ENCODE results near the gene CACNB2.

Gene CACNB2

DNA sequence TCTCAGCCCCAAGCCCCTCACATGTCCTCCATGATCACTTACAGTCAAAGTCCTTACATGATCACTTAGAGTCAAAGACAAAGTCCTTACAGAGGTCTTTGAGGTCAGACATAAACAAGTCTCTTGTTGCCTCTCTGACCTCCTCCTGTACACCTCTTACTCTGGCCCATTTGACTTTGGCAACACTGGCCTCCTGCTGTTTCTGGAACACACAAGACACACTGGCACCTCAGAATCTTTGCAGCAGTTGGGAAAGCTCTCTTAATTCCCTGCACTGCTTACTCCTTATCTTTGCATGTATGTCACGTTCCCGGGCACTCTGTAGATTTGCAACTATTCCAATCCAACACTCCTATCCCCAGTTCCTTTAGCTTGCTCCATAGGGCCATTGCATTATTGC, 408.9 kb downstream of the CACNB2 start:
- POLR2A ChIA-PET (ENCODE audit: low non-redundant PET): no interaction called here
- DNase-seq (ENCODE audit: low spot score): no peak
- H3K27ac ChIP-seq: no peak overlapping the region
- TF ChIP-seq, protein P1, sequence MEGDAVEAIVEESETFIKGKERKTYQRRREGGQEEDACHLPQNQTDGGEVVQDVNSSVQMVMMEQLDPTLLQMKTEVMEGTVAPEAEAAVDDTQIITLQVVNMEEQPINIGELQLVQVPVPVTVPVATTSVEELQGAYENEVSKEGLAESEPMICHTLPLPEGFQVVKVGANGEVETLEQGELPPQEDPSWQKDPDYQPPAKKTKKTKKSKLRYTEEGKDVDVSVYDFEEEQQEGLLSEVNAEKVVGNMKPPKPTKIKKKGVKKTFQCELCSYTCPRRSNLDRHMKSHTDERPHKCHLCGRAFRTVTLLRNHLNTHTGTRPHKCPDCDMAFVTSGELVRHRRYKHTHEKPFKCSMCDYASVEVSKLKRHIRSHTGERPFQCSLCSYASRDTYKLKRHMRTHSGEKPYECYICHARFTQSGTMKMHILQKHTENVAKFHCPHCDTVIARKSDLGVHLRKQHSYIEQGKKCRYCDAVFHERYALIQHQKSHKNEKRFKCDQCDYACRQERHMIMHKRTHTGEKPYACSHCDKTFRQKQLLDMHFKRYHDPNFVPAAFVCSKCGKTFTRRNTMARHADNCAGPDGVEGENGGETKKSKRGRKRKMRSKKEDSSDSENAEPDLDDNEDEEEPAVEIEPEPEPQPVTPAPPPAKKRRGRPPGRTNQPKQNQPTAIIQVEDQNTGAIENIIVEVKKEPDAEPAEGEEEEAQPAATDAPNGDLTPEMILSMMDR (conservative IDR thresholded peaks at IDR 0.05; ENCODE audit: low read depth): no peak
- CTCF ChIA-PET: no interaction called here

DNA sequence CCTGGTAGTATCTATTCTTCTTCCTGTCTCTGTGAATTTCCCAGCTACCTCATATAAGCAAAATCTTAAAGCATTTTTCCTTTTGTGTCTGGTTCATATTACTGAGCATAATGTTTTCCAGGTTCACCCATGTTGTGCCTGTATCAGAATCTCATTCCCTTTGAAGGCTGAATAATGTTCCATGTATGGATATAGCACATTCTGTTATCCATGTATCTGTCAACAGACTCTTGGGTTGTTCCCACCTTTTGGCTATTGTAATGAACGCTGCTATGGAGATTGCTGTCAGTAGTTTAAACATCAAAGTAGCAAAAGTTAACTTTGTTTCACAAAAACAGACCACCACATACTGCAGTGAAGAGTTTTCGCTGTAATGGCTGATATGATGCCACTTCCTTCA, 411.2 kb downstream of the CACNB2 start:
- POLR2A ChIA-PET (ENCODE audit: low non-redundant PET): no interaction called here
- no peak overlapping the region for H3K27ac ChIP-seq
- no peak for DNase-seq (ENCODE audit: low spot score)
- TF ChIP-seq, protein P1 (conservative IDR thresholded peaks at IDR 0.05; ENCODE audit: low read depth): no peak
- CTCF ChIA-PET: no interaction called here

DNA sequence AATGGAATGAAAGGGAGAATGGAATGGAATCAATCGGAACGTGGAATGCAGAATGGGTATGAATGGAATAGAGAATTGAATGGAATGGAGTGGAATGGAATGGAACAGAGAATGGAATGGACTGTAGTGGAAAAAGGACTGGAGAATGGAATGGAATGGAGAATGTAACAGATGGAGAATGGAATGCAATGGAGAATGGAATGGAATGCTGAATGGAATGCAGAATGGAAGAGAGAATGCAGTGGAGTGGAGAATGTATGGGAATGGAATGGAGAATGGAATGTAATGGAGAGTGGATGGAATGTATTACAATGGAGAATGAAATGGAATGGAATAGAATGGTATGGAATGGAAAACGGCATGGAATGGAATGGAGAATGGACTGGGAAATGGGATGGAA, 414.3 kb downstream of the CACNB2 start:
- DNase-seq (ENCODE audit: low spot score): no peak
- TF ChIP-seq, protein P1 (conservative IDR thresholded peaks at IDR 0.05; ENCODE audit: low read depth): no peak
- CTCF ChIA-PET: no interaction called here

DNA sequence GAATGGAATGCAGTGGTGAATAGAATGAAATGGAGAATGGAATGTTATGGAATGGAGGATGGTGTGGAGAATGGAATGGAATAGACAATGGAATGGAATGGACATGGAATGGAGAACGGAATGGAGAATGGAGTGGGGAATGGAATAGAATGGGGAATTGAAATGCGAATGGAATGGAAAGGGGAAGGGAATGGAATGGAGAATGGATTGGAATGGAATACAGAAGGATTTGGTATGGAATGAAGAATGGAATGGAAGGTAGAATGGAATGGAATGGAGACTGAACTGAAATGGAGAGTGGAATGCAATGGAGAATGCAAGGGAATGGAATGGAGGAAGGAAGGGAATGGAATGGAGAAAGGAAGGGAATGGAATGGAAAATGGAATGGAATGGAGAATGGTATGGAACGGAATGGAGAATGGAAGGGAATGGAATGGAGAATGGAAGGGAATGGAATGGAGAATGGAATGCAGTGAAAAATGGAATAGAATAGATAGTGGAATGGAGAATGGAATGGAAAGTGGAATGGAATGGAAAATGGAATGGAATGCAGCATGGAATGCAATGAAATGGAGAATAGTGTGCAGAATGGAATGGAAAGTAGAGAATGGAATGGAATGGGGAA, 416.4 kb downstream of the CACNB2 start:
- no peak for DNase-seq (ENCODE audit: low spot score)
- H3K27ac ChIP-seq: no peak overlapping the region
- CTCF ChIA-PET: no interaction called here
- POLR2A ChIA-PET (ENCODE audit: low non-redundant PET): no interaction called here
- TF ChIP-seq, protein P1 (conservative IDR thresholded peaks at IDR 0.05; ENCODE audit: low read depth): no peak

More for the DNA sequence above, 414.3 kb downstream of the CACNB2 start:
- no peak overlapping the region for H3K27ac ChIP-seq
- POLR2A ChIA-PET (ENCODE audit: low non-redundant PET): no interaction called here

DNA sequence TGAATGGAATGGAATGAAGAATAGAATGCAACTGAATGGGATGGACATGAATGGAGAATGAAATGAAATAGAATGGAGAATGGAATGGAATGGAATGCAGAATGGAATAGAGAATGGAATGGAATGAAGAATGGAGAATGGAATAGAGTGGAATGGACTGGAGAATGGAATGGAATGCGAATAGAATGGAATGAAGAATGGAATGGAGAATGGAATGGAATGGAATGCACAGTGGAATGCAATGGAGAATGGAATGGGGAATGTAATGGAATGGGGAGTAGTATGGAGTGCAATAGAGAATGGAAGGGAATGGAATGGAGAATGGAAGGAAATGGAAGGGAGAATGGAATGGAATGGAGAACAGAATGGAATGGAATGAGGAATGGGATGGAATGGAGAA, 417.7 kb downstream of the CACNB2 start:
- ChIA-PET CTCF (no interaction called here), POLR2A (ENCODE audit: low non-redundant PET) (no interaction called here)
- DNase-seq (ENCODE audit: low spot score): no peak
- TF ChIP-seq, protein P1 (conservative IDR thresholded peaks at IDR 0.05; ENCODE audit: low read depth): no peak
- no peak overlapping the region for H3K27ac ChIP-seq

DNA sequence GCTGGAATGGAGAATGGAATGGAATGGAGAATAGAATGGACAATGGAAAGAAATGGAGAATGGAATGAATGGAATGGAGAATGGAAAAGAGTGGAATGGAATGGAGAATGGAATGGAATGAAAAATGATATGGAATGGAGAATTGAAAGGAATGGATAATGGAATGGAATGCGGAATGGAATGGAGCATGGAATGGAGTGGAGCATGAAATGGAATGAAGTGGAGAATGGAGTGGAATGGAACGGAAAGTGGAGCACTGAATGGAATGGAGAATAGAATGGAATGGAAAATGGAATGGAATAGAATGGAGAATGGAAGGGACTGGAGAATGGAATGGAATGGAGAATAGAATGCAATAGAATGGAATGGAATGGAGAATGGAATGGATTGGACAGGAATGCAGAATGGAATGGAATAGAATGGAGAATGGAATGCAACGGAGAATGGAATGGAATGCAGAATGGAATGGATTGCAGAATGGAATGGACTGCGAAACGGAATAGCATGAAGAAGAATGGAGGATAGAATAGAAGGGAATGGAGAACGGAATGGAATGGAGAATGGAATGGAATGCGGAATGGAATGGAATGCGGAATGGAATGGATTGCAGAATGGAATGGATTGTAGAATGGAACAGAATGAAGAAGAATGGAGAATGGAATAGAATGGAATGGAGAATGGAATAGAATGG, 421.8 kb downstream of the CACNB2 start:
- no peak for DNase-seq (ENCODE audit: low spot score)
- POLR2A ChIA-PET (ENCODE audit: low non-redundant PET): no interaction called here
- H3K27ac ChIP-seq: no peak overlapping the region
- TF ChIP-seq, protein P1 (conservative IDR thresholded peaks at IDR 0.05; ENCODE audit: low read depth): no peak
- CTCF ChIA-PET: no interaction called here

Data from RWPE1 (cell line).